ENCODE data around the gene ADCK1.
"Not testable (repeated sequence)": the region's sequence is repeated elsewhere in the genome, so short reads cannot be mapped to it uniquely, and the experiment has no call there.

ADCK1 gene

DNA sequence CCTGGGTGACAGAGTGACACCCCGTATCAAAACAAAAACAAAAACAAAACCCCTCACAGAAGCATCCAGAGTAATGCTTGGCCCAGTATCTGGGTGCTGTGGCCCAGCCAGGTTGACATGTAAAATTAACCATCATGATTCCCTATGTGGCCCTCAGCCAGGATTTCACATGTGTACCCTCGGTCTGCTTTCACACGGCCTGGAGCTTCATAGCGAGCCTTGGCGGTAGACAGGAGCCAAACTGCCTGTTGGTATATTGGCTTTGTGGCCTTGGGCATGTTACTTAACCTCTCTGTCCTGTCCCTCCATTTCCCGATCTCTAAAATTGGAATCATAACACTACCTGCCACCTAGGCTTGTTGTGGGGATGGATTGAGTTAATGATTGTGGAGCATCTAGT lies 65.5 kb downstream of the ADCK1 start:
- no peak for DNase-seq (ENCODE audit: low spot score)

DNA sequence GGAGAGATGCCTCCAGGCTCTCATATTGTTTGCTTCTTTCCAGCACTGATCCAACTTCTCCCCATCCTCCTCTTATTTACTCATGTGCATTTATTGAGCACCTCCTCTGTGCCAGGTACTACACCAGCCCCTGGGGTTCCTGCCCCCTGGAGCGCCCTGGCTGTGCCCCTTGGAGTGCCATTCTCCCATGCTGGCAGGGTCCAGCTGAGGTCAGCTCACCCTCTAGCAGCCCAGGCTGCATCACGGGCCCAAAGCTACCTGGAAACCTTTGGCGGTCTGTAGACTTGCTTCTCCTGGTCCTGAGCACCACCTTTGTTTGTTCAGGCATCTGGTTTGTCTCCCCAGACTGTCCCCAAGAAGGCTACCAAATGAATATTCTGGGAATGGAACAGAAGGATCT lies 67.0 kb downstream of the ADCK1 start:
- DNase-seq (ENCODE audit: low spot score), result no peak

DNA sequence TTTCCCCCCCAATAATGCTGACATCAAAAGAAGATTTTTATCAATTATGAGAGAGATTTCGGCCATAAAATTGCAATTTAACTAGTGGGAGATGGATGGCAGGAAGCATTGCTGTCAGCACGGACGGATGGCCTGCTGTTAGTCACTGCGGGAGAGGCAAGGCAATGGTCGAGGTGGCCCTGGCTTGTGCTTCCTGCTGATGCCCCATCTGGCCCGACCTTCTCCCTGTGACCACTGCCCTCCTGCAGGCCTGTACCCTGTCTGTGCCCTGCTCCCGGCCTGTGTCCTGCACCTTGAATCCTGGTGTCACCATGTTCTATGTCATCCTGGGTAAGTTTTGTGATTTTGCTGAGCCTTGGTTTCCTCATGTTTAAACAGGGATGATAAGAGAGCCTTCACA lies 67.6 kb downstream of the ADCK1 start:
- DNase-seq (ENCODE audit: low spot score), result no peak

DNA sequence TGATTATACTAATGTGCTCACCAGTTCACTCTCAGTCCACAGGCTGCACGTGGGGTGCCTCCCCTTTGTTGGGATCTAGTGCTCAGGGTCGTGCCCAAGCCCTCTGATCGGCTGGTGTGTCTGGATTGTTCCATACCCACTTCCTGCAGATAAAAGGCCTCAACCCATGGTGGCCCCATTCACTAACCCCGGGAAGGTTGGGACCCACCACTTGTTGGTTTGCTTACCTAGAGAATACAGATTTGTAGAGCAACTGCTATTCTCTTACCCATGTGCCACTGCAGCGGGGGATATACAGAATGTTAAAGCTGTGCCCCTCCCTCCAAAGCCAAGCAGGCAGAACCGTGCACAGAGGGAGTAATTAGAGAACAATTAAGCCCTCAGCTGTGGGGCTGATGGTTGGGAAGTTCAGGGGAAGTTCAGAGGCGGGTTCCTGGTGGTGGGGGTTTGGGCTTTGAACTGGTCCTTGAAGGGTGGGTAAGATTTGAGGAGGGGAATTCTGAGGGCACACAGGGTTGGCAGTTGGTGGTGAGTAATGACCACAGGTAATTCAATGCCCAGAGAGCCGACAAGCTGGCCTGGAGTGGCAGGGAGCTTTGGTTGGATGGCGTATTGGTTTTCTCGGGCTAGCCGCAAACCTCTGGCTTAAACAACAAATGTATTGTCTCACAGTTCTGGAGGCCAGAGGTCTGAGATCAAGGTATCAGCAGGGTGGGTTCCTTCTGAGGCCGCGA lies 68.8 kb downstream of the ADCK1 start:
- no peak for DNase-seq (ENCODE audit: low spot score)

DNA sequence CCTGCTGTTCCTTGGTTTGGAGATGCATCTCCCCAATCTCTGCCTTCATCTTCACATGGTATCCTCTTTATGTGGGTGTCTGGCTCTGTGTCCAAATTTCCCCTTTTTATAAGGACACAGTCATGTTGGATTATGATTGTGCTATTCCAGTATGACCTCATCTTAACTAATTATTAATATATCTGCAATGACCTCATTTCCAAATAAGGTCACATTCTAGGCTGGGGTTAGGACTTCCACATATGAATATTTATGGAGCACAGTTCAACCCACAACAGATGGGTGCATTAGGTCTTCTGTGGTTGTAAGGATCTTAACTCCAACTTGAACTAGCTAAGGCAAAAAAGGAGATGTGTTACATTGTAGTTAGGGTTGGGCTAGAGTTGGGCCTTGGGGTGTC lies 69.4 kb downstream of the ADCK1 start:
- no peak for DNase-seq (ENCODE audit: low spot score)

DNA sequence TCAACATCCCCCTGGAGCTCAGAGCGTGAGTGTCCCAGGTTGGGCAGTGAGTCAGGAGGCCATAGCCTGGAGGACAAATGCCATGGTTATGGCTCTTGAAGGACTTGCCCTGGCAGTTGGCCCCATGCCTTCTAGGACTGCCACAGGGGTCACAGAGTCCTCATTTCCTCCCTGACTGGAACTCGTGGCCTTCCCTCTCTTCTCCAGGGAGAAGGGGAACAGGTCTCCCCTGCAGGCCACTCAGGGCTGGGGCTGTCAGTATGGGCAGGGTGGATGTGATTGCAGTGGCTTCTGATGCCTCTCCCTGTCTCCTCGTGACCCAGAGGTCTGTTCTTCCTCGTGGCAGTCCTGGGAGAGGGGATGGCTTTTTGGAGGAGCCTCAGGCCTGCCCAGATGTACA lies 70.7 kb downstream of the ADCK1 start:
- DNase-seq (ENCODE audit: low spot score), result no peak

DNA sequence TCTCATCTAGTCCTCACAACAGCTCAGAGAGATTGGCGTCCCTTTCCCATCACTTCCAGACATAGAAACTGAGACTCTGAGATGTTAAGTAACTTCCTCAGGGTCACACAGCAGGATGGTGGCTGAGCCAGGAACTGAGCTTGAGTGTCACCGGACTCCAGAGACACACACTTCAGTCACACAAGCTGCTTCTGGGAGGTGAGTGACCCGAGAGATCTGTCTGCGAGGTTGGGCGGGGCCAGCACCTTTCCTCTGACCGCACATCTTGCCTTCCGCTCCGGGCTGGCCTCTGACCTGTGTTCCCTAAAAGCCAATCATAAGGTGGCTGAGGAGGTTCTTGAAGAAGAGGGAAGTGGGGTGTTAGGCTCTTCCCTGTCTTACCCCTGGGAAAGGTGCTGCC lies 72.2 kb downstream of the ADCK1 start:
- DNase-seq (ENCODE audit: low spot score), result no peak

DNA sequence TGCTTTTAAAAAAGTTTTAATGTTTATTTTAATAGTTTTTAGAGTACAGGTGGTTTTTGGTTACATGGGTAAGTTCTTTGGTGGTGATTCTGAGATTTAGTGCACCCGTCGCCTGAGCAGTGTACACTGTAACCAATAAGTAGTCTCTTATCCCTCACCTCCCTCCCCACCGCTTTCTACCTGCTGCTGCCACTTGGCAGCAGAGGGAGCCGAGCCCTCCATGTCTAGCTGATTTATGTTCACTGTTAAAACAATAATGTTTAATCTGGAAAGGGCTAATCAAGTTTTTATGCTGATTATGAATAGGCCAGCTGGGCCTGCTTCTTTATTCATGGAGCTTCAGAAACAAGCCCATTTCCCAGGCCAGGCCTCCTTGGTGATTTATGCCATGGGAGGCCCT lies 73.1 kb downstream of the ADCK1 start:
- no peak for DNase-seq (ENCODE audit: low spot score)

DNA sequence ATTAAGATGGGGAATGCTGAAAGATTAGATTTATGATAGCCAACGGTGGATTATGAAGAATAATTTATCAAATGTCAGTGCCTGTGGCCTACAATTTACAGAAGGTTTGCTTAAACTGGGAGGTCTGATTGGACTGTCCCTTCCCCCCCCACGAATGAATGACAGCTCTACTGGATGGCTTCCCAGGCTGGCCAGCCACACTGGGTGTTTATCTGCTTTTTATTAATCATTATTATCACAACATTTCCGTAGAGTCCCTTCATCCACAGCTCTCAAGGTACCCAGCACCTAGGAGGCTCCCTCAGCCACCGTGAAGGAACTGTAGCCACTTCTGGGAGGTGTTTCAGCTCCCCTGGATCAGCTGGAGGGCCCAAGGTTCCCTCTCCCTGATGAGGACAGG lies 78.9 kb downstream of the ADCK1 start:
- no peak for DNase-seq (ENCODE audit: low spot score)

DNA sequence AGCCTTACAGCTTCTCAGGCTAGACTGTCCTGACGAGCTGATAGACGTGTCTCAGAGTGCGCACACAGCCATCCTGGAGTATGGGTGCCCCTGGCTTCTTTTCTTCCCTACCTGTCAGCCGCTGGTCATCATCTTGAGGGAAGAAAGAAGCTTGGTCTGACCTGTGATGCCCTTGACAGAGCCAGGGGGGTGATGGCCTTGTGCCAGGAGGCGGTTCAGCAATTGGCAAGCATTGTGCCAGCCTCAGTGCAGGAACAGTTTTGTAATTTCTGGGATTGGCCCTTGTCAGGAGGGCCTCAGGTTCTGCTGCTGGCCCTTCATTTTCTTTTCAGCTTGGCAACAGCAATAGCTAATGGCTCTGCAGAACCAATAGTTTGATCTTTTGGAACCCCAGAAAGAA lies 80.1 kb downstream of the ADCK1 start:
- no peak for DNase-seq (ENCODE audit: low spot score)

DNA sequence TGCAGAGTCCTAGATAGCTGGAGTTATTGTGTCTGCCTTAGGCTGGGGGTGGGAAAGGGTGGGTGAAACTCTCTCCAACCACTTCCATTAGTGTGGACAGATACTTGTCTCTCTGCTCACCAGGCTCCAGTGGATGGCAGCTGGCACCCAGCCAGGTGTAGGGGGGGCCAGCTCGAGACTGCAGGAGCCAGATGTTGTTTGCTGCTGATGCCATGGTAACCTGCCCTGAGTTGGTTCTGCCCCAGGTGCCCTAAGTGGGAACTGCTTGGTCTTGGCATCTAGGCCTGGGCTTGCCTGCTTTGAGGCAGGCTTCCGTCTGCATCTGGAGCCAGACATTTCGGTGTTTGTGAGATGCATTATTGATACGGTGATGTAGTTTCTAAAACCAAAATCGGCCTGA lies 82.2 kb downstream of the ADCK1 start:
- DNase-seq (ENCODE audit: low spot score), result peak; percentile 75

DNA sequence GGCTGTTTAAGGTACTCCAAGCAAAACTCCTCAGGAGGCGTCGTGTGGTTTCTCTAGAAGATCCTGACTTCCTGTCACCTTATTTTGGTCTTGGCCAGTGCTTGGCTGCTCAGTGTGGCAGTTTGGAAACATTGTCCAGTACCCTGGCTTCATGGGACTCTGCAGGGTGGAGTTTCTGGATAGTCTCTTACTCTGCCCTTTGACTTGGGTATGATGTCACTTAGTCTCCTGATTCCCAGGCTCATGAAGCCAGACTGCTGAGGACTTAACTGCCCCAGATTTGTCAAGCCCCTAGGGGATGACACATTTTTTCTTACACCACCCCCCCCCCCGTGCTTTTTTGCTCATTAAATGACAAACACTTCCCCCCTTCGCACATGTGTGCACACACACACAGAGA lies 82.7 kb downstream of the ADCK1 start:
- no peak for DNase-seq (ENCODE audit: low spot score)

DNA sequence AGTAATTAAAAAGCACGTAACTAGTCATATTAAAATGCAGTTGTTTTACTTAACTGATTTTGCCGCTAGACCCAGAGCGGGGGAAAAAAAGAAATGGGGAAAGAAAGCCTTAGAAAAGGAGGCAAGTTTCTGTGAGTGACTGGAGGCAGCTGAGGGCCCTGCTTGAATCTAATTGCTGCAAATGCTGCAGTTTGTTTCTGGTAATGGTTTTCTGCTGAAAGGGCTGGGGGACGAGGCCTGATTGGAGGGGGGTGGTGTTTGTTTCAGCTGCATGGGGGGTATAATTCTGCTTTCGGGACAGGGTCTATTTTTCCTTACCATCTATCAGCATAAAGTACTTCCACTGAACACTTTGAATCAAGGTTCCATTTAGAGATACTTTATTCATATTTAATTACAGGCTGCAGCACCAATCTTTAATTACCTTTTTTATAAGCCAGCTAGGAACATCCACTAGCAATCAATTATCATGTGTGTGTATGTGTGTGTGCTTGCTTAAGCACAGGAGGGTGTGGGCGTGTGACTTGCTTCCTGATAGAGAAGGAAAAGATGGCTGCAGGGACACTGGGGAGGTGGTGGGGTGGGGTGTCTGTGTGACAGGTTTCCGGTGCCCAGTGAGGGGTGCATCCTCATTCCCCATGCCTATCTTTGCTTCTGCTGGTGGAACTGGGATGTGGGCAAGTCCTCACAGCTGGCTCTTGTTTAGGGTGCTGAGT lies 83.4 kb downstream of the ADCK1 start:
- no peak for DNase-seq (ENCODE audit: low spot score)

DNA sequence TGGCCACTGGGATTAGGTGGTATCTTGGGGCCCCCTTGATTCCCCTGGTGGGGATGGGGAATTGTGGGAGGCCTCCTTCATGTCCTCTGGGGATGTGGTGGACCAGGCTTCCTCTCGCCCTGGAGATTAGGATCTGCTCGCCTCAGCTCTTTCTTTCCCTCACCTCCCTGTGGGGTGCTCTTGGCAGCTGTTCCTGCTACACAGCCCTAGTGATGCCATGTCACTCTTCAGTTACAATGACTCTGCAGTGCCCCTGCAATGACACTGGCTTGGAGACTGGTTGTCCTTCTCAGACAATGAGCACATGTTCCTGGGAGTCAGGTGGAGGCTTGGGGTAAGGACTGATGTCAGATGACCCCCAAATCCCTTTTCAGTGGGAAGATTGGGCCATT lies 83.9 kb downstream of the ADCK1 start:
- no peak for DNase-seq (ENCODE audit: low spot score)

DNA sequence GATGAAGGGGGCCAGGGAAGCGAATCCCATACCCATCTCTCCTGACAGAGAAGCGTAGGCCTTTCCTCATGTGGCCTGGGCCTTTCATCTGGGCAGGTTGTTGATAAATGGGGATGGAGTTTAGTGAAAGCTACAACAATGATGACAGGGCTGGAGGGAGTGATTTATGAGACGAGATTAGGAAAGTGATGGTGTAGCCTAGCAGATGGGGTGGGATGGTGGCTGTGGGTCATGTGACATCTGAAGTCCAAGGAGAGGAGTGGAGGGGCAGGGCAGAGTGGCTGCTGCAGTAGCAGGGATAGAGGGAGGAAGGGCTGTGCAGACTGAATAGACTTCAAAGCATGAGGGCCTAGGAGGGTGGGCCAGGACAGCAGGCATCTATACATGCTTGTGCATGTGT lies 85.5 kb downstream of the ADCK1 start:
- no peak for DNase-seq (ENCODE audit: low spot score)

DNA sequence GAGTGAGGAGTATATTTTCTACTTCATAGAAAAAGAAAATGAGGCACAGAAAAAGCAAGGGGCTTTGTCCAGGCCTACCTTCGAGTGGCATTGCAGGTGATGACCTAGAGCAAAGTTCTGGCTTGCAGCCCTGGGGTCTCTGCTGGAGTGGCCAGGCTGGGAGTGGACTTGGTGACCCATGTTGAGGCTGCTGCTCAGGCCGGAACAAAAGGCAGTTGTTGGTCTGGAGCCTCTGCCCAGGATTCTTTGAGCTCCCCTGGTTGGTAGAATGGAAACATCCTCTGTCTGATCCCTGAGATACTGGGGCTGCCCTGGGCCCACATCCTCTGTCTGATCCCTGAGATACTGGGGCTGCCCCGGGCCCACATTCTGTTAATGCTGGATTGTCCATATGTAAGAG lies 86.1 kb downstream of the ADCK1 start:
- DNase-seq (ENCODE audit: low spot score), result no peak

DNA sequence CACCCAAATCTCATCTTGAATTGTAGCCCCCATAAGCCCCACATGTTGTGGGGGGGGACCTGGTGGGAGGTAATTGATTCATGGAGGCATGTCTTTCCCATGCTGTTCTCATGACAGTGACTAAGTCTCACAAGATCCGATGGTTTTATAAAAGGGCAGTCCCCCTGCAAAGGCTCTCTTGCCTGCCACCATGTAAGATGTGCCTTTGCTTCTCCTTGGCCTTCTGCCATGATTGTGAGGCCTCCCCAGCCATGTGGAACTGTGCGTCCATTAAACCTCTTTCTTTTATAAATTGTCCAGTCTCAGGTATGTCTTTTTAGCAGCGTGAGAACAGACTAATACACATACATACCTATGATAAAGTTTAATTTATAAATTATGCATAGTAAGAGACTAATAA lies 89.0 kb downstream of the ADCK1 start:
- not testable (repeated sequence) for DNase-seq (ENCODE audit: low spot score)

DNA sequence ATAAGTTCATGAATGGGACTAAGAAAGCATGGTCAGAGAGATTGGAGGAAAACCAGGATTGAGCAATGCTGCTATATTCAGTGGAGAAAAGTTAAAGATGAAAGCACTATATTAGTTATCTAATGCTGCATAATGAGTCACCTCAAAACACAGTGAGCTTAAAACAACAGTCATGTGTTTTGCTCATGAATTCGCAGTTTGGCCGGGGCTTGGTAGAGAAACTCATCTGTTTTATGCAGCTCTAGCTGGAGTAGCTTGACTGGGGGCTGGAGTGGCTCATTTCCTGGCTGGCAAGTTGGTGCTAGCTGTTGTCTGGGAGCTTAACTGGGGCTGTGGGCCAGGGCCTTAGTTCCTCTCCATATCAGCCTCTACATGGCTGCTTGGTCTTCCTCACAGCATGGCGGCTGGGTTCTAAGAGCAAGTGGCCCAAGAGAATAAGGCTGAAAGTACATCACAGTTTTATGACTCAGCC lies 90.1 kb downstream of the ADCK1 start:
- DNase-seq (ENCODE audit: low spot score), result no peak

DNA sequence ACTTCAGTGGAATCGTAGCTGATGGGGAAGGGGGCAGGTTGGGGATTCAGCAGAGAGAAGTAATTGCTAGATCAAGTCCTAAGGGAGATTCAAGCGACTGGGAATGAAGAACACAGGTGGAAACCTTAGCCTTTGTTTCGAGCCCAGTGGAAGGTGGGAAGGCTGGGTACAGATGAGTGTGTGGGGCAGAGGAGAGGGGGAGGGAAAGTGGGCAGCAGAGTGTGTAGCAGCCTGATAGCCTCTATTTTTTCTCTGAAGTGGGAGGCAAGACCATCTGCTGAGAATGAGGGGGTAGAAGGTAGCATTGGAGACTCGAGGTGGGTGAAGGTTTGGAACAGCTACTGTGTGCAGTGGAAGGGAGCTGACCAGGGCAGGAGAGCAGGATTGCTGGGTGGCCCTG lies 91.0 kb downstream of the ADCK1 start:
- DNase-seq (ENCODE audit: low spot score), result no peak

DNA sequence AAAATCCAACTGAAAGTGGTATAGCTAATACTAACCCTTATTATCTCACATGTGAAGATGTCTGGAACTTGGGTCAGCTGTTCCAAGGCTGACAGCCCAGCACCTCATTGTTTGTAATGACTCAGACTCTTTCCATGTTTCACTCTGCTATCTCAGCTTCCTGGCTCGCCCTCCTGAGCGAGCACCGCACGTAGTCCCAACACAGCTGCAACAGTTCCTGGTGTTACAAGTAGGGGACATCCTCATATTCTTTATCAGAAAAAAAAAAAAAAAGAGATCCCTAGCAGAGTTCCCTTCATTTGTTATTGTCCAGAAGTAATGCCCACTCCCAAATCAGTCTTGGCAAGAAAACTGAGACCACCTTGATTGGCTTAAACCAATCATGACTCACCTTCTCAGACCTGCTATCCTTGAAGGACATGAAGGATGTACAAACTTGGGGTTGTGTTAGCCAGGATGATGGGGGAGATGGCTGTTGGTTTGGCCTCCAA lies 92.5 kb downstream of the ADCK1 start:
- no peak for DNase-seq (ENCODE audit: low spot score)

DNA sequence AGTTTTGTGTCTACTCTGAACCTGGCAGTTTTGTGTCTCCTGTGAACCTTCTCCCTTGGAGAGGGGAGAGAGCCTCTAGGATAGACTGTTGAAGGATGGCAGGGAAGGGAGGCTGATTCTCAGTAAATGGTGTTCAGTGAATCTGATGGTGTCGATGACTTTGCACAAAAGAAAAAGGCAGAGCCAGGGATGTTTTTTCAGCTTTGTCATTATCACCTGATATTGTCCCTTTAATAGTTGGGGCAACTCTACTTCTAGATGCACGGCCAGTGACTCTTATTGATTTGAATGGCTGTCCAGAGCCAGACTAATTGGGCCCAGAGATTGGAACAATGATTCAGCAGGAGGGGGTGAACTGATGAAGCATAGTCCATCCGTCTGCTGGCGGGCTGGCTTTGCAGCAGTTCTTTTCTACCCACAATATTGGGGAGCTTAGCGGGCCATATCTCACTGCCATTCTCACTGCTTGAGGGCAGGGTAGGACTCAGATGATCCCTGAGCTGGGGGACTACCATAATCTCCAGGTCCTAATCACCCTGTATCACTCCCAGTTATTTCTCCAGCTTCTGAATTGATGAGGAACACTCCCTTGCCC lies 93.1 kb downstream of the ADCK1 start:
- DNase-seq (ENCODE audit: low spot score), result no peak

DNA sequence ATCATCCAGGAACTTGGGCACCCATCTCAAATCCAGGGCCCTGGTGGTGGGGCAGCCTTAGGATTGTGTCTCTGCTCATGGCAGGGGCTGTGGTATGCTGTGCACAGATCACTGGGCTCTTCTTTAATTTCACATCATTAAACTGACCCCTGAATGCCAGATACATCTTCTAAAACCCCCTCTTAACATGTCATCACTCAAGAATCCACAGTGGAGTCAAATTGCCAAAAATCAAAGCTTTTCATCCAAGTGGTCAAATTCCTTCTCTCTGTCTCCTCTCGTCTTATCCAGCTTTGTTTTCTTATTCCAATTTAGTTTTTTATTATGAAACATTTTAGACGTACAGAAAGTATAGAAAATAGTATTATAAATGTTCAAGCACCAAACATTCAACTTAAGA lies 97.5 kb downstream of the ADCK1 start:
- no peak for DNase-seq (ENCODE audit: low spot score)

DNA sequence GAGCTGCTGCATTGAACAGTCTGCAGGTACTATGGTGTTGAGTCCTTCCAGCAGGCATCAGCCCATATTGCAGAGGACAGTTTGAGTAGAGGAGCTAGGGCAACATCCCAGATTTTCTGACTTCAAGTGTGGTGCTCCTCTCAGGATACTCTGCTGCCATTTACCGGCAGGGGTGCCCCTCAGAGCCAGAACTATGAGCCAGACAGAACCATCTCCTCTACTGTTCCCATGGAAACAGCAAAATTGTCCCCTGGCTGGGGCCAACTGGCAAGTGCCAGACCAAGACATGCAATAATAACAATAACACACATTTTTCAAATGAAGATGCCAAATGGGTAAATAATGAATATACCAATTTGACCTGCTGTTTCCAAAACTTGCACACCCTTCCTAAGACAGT lies 102.9 kb downstream of the ADCK1 start:
- DNase-seq (ENCODE audit: low spot score), result no peak

Data from NAMALWA (cell line).